ENCODE results near the gene MIB2. TPM values are rescaled to one million over a fixed set of nuclear protein-coding genes. Genes with fewer than 3 reads are reported as not detected.

Gene MIB2
- total and polyA plus RNA-seq, 4 donors = 35.5 to 80.5 (median 50.8) TPM

GRCh38 chr1:1604374-1605033 is 10.8 kb upstream of the MIB2 start:
- Histone ChIP-seq H3K27ac (ENCODE audit: low read depth in 1 of 2, low read length in 1 of 2) (no peak overlapping the region), H3K4me3 (no peak overlapping the region), H3K27me3 (ENCODE audit: control insufficient read depth in 3 of 3, insufficient read depth in 3 of 3, low read length in 2 of 3) (peaks cover 0 to 17% (median 6%) of the 10 kb centered on the region in 3 donors), H3K4me1 (ENCODE audit: control insufficient read depth in 5 of 5, insufficient read depth in 5 of 5, low read length in 5 of 5) (peaks cover 0 to 8% (median 0%) of the 10 kb centered on the region in 5 donors), H3K9me3 (ENCODE audit: control insufficient read depth in 4 of 4, insufficient read depth in 3 of 4, low read length in 3 of 4) (no peaks in the 10 kb centered on the region), H3K36me3 (ENCODE audit: control insufficient read depth in 4 of 4, insufficient read depth in 4 of 4, low read length in 4 of 4) (no peaks in the 10 kb centered on the region), H3K9ac (ENCODE audit: insufficient read depth in 1 of 2, low read length in 2 of 2) (no peak overlapping the region)
- ATAC-seq (ENCODE audit: insufficient read depth, low FRiP score) = no peak
- DNase-seq = no peak
- 84 to 89% methylated on average over 15 of the region's 15 CpGs for WGBS, 2 donors
- TF ChIP-seq, protein P1, sequence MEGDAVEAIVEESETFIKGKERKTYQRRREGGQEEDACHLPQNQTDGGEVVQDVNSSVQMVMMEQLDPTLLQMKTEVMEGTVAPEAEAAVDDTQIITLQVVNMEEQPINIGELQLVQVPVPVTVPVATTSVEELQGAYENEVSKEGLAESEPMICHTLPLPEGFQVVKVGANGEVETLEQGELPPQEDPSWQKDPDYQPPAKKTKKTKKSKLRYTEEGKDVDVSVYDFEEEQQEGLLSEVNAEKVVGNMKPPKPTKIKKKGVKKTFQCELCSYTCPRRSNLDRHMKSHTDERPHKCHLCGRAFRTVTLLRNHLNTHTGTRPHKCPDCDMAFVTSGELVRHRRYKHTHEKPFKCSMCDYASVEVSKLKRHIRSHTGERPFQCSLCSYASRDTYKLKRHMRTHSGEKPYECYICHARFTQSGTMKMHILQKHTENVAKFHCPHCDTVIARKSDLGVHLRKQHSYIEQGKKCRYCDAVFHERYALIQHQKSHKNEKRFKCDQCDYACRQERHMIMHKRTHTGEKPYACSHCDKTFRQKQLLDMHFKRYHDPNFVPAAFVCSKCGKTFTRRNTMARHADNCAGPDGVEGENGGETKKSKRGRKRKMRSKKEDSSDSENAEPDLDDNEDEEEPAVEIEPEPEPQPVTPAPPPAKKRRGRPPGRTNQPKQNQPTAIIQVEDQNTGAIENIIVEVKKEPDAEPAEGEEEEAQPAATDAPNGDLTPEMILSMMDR (IDR thresholded peaks at IDR 0.05; ENCODE audit: control extremely low read depth, extremely low read depth) = no peak

GRCh38 chr1:1605034-1605591 is 10.2 kb upstream of the MIB2 start:
- Histone ChIP-seq H3K27ac (ENCODE audit: low read depth in 1 of 2, low read length in 1 of 2) (no peak overlapping the region), H3K9ac (ENCODE audit: insufficient read depth in 1 of 2, low read length in 2 of 2) (no peak overlapping the region), H3K4me1 (ENCODE audit: control insufficient read depth in 5 of 5, insufficient read depth in 5 of 5, low read length in 5 of 5) (peaks cover 0 to 7% (median 0%) of the 10 kb centered on the region in 5 donors), H3K36me3 (ENCODE audit: control insufficient read depth in 4 of 4, insufficient read depth in 4 of 4, low read length in 4 of 4) (no peaks in the 10 kb centered on the region), H3K4me3 (no peak overlapping the region), H3K9me3 (ENCODE audit: control insufficient read depth in 4 of 4, insufficient read depth in 3 of 4, low read length in 3 of 4) (no peaks in the 10 kb centered on the region), H3K27me3 (ENCODE audit: control insufficient read depth in 3 of 3, insufficient read depth in 3 of 3, low read length in 2 of 3) (peaks cover 0 to 17% (median 6%) of the 10 kb centered on the region in 3 donors)
- TF ChIP-seq, protein P1 (IDR thresholded peaks at IDR 0.05; ENCODE audit: control extremely low read depth, extremely low read depth) = no peak
- 81 to 90% methylated on average over 14 of the region's 14 CpGs for WGBS, 2 donors
- no peak for ATAC-seq (ENCODE audit: insufficient read depth, low FRiP score)
- no peak for DNase-seq

- peaks cover 0 to 1% (median 0%) of the 10 kb centered on the region in 5 donors for H3K4me1 ChIP-seq (ENCODE audit: control insufficient read depth in 5 of 5, insufficient read depth in 5 of 5, low read length in 5 of 5)
- no peak overlapping the region for H3K9ac ChIP-seq (ENCODE audit: insufficient read depth in 1 of 2, low read length in 2 of 2)
- TF ChIP-seq, protein P1 (IDR thresholded peaks at IDR 0.05; ENCODE audit: control extremely low read depth, extremely low read depth) = no peak
- H3K27me3 ChIP-seq (ENCODE audit: control insufficient read depth in 3 of 3, insufficient read depth in 3 of 3, low read length in 2 of 3) = peaks cover 0 to 11% (median 3%) of the 10 kb centered on the region in 3 donors
- DNase-seq (no peak), ATAC-seq (ENCODE audit: insufficient read depth, low FRiP score) (no peak)
- H3K36me3 ChIP-seq (ENCODE audit: control insufficient read depth in 4 of 4, insufficient read depth in 4 of 4, low read length in 4 of 4) = no peaks in the 10 kb centered on the region
- H3K27ac ChIP-seq (ENCODE audit: low read depth in 1 of 2, low read length in 1 of 2) = no peak overlapping the region
- no peak overlapping the region for H3K4me3 ChIP-seq
- no peaks in the 10 kb centered on the region for H3K9me3 ChIP-seq (ENCODE audit: control insufficient read depth in 4 of 4, insufficient read depth in 3 of 4, low read length in 3 of 4)
- WGBS, 2 donors = 92 to 97% methylated on average over 17 of the region's 17 CpGs
Measured at GRCh38 chr1:1605724-1606123, 9.6 kb upstream of the MIB2 start.
